Activated B cell treated with CpG ODN at 0.5 μM for 24 hours (primary cell): Measurements from ENCODE around the gene CLEC4D. TPM values are rescaled to one million over a fixed set of nuclear protein-coding genes. Genes with fewer than 3 reads are reported as not detected.

Source experiments
- ATAC-seq: fragments of 200-7000 bp; cut with Tn5 transposase; one replicate; pipeline ENCODE4 v1.10.0; 2021; ENCODE audit warnings: low read depth, mild to moderate bottlenecking, moderate library complexity
- CTCF ChIA-PET: fragments of 350-600 bp; sonication (Branson Sonifier 250); formaldehyde crosslinking; loops from one replicate; lab custom pipeline; 2021; ENCODE audit warnings: antibody characterized with exemption; lab: Charles Lee
- POLR2A ChIA-PET: fragments of 350-600 bp; sonication (Branson Sonifier 250); formaldehyde crosslinking; loops from one replicate; lab custom pipeline; 2021; ENCODE audit warnings: antibody characterized with exemption; lab: Charles Lee
- DNase-seq: peaks from one replicate; pipeline ENCODE4 v3.0.0; 2022
- H3K27ac Mint-ChIP-seq: one replicate; pipeline ENCODE4 v1.8.0; 2020; ENCODE audit warnings: mixed read lengths
- H3K27me3 Mint-ChIP-seq: one replicate; pipeline ENCODE4 v1.8.0; 2021; ENCODE audit warnings: mixed read lengths
- H3K36me3 Mint-ChIP-seq: one replicate; pipeline ENCODE4 v1.8.0; 2021; ENCODE audit warnings: low read depth, mixed read lengths
- H3K4me1 Mint-ChIP-seq: one replicate; pipeline ENCODE4 v1.8.0; 2021; ENCODE audit warnings: mixed read lengths
- H3K4me3 Mint-ChIP-seq: one replicate; pipeline ENCODE4 v1.8.0; 2020; ENCODE audit warnings: mild to moderate bottlenecking, mixed read lengths
- H3K9me3 Mint-ChIP-seq: one replicate; pipeline ENCODE4 v1.8.0; 2020; ENCODE audit warnings: mixed read lengths
- intact Hi-C: fragments of 100-400 bp; cut with micrococcal nuclease; formaldehyde crosslinking; loops from one replicate; pipeline ENCODE4 v1.15.1; 2024
- total RNA-seq: library from RNA; stranded (reverse); gene quantifications from 2 replicates; pipeline ENCODE4 v1.2.3, GENCODE V29; 2022
- TF ChIP-seq, protein P1 (sequence below): fragments of 200-600 bp; IDR thresholded peaks from one replicate; pipeline ENCODE4 v1.8.0; 2022; ENCODE audit warnings: antibody characterized with exemption, mild to moderate bottlenecking

CLEC4D gene
- total RNA-seq, 1 donor from 2014 or later = not detected

- POLR2A ChIA-PET = no interaction called here
- DNase-seq = no peak
- intact Hi-C loops = no loop called here
- CTCF ChIA-PET = no interaction called here
- Mint-ChIP-seq H3K9me3 (peaks cover 10% of the 10 kb centered on the region), H3K36me3 (no peaks in the 10 kb centered on the region), H3K27ac (no peak overlapping the region), H3K4me1 (no peaks in the 10 kb centered on the region), H3K27me3 (peaks cover 6% of the 10 kb centered on the region), H3K4me3 (no peak overlapping the region)
- TF ChIP-seq, protein P1, sequence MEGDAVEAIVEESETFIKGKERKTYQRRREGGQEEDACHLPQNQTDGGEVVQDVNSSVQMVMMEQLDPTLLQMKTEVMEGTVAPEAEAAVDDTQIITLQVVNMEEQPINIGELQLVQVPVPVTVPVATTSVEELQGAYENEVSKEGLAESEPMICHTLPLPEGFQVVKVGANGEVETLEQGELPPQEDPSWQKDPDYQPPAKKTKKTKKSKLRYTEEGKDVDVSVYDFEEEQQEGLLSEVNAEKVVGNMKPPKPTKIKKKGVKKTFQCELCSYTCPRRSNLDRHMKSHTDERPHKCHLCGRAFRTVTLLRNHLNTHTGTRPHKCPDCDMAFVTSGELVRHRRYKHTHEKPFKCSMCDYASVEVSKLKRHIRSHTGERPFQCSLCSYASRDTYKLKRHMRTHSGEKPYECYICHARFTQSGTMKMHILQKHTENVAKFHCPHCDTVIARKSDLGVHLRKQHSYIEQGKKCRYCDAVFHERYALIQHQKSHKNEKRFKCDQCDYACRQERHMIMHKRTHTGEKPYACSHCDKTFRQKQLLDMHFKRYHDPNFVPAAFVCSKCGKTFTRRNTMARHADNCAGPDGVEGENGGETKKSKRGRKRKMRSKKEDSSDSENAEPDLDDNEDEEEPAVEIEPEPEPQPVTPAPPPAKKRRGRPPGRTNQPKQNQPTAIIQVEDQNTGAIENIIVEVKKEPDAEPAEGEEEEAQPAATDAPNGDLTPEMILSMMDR = no peak
- no peak for ATAC-seq
Measured at GRCh38 chr12:8566525-8566924, 53.2 kb downstream of the CLEC4D start.

Other genes with a start within 250 kb of the CLEC4D start
- gene CLEC6A, start 57.5 kb upstream of the CLEC4D start, total RNA-seq = not detected in 2 replicates
- gene CLEC4E, start 27.4 kb downstream of the CLEC4D start, total RNA-seq = 0.71 TPM in 1 of 2 replicates, not detected in the other
- 3.6 and 7.7 TPM in 2 replicates for gene AICDA, start 99.4 kb downstream of the CLEC4D start, total RNA-seq
- 0.35 TPM in 1 of 2 replicates, not detected in the other for gene MFAP5, start 149.3 kb downstream of the CLEC4D start, total RNA-seq
- gene RIMKLB, start 184.5 kb downstream of the CLEC4D start, total RNA-seq = 31.0 and 31.9 TPM in 2 replicates